Activated T-cell treated with anti-CD3 and anti-CD28 coated beads, Interleukin-2, amount 50 U/mL, for 1 hour (primary cell): Measurements from ENCODE around the gene RAB14.
"Not testable (repeated sequence)": the region's sequence is repeated elsewhere in the genome, so short reads cannot be mapped to it uniquely, and the experiment has no call there.

Experiments
- DNase-seq: peaks from one replicate; pipeline ENCODE4 v3.0.0-alpha.2; 2020

Gene RAB14

GRCh38 chr9:121150188-121150587, 51.5 kb downstream of the RAB14 start:
- DNase-seq: no peak

GRCh38 chr9:121144482-121144881, 57.2 kb downstream of the RAB14 start:
- no peak for DNase-seq

- no peak for DNase-seq
Observed at GRCh38 chr9:121143771-121144170, 57.9 kb downstream of the RAB14 start.

GRCh38 chr9:121141706-121142105, 60.0 kb downstream of the RAB14 start:
- no peak for DNase-seq

GRCh38 chr9:121141306-121141705, 60.4 kb downstream of the RAB14 start:
- DNase-seq: no peak

GRCh38 chr9:121140162-121140561, 61.5 kb downstream of the RAB14 start:
- no peak for DNase-seq

- no peak for DNase-seq
Observed at GRCh38 chr9:121138973-121139372, 62.7 kb downstream of the RAB14 start.

GRCh38 chr9:121138561-121138960, 63.1 kb downstream of the RAB14 start:
- DNase-seq: no peak

GRCh38 chr9:121135642-121136041, 66.0 kb downstream of the RAB14 start:
- no peak for DNase-seq

GRCh38 chr9:121133104-121133816, 68.4 kb downstream of the RAB14 start:
- DNase-seq: peak; percentile 78

- not testable (repeated sequence) for DNase-seq
Observed at GRCh38 chr9:121129384-121129783, 72.3 kb downstream of the RAB14 start.
